GM18498 (cell line): ENCODE measurements around the gene CTBP2.
"Not testable (repeated sequence)": the region's sequence is repeated elsewhere in the genome, so short reads cannot be mapped to it uniquely, and the experiment has no call there.

Source experiments
- ATAC-seq: cut with Tn5 transposase; IDR thresholded peaks from one replicate; pipeline ENCODE4 v1.9.1; 2021; ENCODE audit warnings: mild to moderate bottlenecking, moderate library complexity; ENCODE audit not compliant: unreplicated experiment

CTBP2 gene

GRCh38 chr10:125187238-125188194 is 27.2 kb upstream of the CTBP2 start:
- ATAC-seq: no peak

DNA sequence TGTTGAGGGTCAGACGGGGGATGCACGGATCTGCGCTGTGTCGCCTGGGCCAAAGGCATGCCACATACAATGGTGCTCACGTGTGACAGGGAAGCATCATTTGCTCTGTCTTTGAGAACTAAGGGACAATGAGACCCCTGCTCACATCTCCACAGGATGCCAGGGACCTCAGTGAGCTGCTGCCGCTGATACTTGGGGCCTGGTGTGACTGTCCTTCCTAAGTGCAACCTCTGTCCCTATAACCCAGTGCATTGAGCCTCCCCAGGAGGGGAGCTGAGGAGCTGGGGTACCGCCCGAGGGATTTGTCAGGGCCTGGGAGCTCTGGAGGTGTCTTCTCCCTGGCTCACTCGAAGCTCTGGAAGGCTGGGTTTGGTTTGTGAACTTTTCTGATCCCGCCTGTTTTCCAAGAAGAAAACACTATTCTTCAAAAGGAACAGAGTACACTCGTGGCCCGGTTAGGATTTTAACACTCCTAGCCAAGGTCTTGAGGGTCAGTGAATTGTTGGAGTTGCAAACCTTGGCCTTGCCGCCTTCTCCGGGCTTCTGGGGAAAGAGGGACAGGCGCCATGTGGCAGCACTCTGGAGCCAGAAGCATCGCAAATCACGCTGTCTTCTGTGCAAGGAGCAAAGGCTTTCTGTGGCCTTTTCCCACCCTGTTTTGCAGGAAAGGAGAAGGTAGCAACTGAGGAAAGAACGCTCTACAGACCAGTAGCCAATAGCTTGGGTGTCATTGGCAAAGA is 26.2 kb upstream of the CTBP2 start:
- no peak for ATAC-seq

- not testable (repeated sequence) for ATAC-seq
Measured at GRCh38 chr10:125179107-125179506, 18.7 kb upstream of the CTBP2 start.

GRCh38 chr10:125177641-125178640 is 17.6 kb upstream of the CTBP2 start:
- no peak for ATAC-seq

- no peak for ATAC-seq
Measured at GRCh38 chr10:125175807-125176206, 15.4 kb upstream of the CTBP2 start.

DNA sequence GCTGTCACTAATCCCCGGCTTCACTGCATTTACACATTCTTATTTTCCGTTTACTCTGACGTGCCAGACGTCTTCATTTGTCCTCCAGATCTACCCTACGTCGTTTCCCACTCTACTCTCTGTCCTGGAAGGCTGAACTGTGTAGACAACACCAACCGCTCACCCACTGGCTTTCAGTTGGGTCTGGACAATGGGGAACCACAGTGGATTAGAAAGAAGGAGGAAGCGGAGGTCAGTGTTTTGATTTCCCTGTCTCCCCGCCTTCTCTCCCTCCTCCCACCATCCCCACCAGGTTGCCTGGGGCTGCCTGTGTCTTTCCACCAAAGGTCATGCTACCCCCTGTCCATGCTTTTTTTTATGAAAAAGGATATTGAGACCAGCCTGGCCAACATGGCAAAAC is 14.0 kb upstream of the CTBP2 start:
- no peak for ATAC-seq

GRCh38 chr10:125172694-125173093 is 12.3 kb upstream of the CTBP2 start:
- no peak for ATAC-seq

DNA sequence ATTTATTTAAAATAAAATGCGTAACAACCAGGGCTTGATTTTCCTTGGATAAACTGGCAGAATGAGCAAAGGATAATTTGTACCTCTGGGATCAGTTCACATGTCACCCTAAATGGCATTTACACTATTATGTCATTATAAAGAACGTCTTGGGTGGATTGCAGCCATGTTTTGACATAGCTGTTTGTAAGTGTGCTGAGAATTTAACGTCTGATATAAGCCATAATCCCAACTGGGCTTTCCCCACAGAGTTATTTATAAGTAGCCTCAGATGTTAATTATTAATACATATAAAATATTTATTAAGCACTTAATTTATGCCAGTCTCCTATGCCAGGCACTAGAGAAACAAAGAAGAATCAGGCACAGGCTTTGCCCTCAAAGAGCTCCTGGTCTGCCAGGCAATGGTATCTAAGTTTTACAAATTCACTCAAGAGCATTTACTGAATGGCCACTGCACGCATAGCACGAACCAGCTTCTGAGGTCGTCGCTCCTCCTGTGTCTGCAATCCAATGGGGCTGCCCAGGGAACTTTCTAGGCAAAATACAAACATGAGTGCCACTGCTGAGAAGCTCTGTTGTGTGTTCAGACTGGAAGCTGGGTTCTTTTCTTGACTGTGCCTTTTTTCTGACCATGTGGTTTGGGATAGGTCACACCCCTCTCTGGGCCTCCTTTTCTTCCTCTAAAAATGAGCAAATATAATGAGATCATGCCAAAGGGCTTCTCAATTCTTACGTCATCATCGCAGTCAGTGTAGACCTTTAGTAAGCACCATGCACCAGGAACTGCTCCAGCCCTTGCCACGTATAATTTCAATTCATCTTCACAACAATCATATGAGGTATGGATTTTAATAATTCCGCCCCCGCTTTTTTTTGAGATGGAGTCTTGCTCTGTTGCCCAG is 11.3 kb upstream of the CTBP2 start:
- ATAC-seq: no peak

- ATAC-seq: no peak
Measured at GRCh38 chr10:125169915-125170314, 9.6 kb upstream of the CTBP2 start.

DNA sequence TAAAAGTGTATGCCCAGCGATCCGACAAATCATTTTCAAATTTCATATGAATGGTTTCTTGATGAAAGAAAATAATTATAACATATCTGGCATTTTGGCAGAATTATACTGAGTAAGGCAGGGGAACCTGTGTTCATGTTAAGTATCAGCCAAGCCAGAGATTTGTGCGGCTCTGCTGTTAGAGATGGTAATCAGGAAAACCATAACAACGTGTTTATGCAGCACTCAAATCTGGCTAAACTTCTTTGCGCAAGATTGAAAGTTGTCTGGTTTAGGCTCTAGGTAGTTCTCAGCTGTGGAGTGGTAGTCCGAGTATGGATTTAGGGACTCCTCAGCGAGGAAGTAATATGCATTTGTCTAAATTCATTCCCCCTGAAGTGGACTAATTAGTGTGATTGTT is 8.9 kb upstream of the CTBP2 start:
- ATAC-seq: no peak

GRCh38 chr10:125166658-125167057 is 6.3 kb upstream of the CTBP2 start:
- ATAC-seq: no peak

DNA sequence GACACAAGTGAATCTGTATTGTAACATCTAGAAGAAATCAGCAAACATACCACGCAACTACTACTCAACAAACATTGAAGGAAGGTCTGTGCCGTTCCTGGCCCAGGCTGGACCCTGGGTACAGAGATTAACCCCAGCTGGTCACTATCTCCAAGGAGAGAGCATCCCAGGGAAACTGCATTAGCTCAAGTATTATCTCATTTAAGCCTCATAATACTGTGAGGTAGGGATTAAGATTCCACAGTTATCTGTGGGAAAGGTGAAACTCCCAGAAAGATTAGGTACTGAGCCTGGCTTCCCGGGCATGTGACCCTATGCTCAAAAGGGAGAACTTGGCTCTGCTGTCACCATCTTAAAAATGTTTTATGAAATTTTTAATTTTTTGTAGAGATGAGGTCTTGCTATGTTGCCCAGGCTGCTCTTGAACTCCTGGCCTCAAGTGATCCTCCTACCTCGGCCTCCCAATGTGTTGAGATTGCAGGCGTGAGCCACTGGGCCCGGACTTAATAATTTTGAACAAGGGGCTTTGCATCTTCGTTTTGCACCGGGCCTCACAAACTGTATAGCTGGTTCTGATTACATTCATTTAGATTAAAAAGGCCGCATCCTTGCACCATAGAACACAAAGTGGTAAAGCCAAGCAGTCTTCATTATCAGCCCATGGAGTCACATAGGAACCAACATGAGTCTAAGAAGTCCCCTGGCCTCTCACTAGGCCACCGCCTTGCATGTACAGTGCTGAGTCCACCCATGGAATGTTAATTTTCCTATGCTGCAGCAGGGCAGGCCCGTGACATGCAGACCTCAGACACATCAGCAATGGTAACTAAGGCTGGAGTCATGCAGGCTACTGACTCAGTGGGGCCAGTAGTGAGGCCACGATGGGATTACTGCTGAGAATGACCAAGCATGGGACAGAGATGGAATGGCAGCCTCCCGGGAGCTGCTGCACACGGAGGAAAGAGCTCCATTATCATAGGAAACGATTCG is 5.5 kb upstream of the CTBP2 start:
- ATAC-seq: no peak

DNA sequence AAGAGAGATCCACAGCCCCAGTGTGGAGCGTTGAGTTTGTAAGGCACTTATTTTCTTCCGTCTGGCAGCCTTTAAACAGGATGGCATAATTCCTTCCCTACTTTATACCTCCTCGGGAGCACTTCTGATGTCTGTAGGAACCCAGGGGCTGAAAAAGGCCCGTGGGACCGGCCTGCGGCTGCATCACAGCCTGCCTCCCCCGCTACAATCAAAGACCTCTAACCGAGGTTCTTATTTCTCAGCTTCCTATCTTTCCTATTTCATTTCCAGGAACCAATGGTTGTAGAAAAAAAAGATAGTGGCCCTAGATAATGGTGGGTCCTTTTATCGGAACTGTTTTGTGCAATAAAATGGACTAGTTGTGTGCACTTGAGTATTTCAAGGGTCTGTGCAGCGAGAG is 4.1 kb upstream of the CTBP2 start:
- ATAC-seq: no peak

DNA sequence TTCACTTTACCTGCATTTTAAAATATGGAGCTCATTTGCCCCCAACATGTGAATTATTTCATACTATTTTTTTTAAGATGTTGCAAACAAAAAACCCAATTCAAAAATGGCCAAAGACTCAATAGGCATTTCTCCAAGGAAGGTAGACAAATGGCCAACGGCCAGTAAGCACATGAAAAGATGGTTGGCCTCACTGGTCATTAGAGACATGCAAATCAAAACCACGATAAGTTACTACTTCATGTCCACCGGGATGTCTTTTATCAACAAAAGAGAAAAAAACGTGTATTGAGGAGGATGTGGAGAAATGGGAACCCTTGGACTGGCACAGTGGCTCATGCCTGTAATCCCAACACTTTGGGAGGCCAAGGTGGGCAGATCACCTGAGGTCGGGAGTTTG is 3.4 kb upstream of the CTBP2 start:
- no peak for ATAC-seq

DNA sequence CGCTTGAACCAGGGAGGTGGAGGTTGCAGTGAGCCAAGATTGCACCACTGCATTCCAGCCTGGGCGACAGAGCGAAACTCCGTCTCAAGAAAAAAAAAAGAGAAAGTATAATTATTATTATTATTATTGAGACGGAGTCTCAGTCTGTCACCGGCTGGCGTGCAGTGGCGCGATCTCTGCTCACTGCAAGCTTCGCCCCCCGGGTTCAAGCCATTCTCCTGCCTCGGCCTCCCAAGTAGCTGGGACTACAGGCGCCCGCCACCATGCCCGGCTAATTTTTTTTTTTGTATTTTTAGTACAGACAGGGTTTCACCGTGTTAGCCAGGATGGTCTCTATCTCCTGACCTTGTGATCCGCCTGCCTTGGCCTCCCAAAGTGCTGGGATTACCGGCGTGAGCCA is 2.9 kb upstream of the CTBP2 start:
- ATAC-seq: not testable (repeated sequence)

GRCh38 chr10:125162120-125162931 is 2.0 kb upstream of the CTBP2 start:
- ATAC-seq: no peak

- ATAC-seq: no peak
Measured at GRCh38 chr10:125161707-125162119, 1.4 kb upstream of the CTBP2 start.
